Activated naive CD4-positive, alpha-beta T cell treated with anti-CD3 and anti-CD28 coated beads, Interleukin-2, amount 50 U/mL, for 24 hours (primary cell): Measurements from ENCODE around the gene SORD.

Source experiments
- H3K27ac Mint-ChIP-seq: one replicate; pipeline ENCODE4 v1.8.0; 2021; ENCODE audit warnings: mild to moderate bottlenecking, mixed read lengths
- H3K27me3 Mint-ChIP-seq: one replicate; pipeline ENCODE4 v1.8.0; 2021; ENCODE audit warnings: mixed read lengths
- H3K36me3 Mint-ChIP-seq: one replicate; pipeline ENCODE4 v1.8.0; 2021; ENCODE audit warnings: mixed read lengths
- H3K4me1 Mint-ChIP-seq: one replicate; pipeline ENCODE4 v1.8.0; 2021; ENCODE audit warnings: mixed read lengths
- H3K4me3 Mint-ChIP-seq: one replicate; pipeline ENCODE4 v1.8.0; 2021; ENCODE audit warnings: mild to moderate bottlenecking, mixed read lengths
- H3K9me3 Mint-ChIP-seq: one replicate; pipeline ENCODE4 v1.8.0; 2021; ENCODE audit warnings: mixed read lengths

Gene SORD

GRCh38 chr15:45114076-45114750 is 91.2 kb downstream of the SORD start, which contains the start of the genes DUOX2 and DUOXA2:
Gene DUOX2, minus strand, starts transcription at chr15:45114172. Its CDS starts 761 bp downstream, at chr15:45113411.
Gene DUOXA2, plus strand, starts transcription at chr15:45114326. Its CDS starts 280 bp downstream, at chr15:45114606.
- Mint-ChIP-seq H3K27ac (no peak within 1 kb of the TSS), H3K4me3 (peak within 1 kb of the TSS; percentile 71), H3K36me3 (no peaks in the 10 kb centered on the region), H3K4me1 (peaks cover 44% of the 10 kb centered on the region), H3K9me3 (no peaks in the 10 kb centered on the region), H3K27me3 (peaks cover 54% of the 10 kb centered on the region)

- peaks cover 52% of the 10 kb centered on the region for H3K27me3 Mint-ChIP-seq
- H3K36me3 Mint-ChIP-seq = no peaks in the 10 kb centered on the region
- no peaks in the 10 kb centered on the region for H3K9me3 Mint-ChIP-seq
- peaks cover 44% of the 10 kb centered on the region for H3K4me1 Mint-ChIP-seq
- H3K27ac Mint-ChIP-seq = no peak overlapping the region
- no peak overlapping the region for H3K4me3 Mint-ChIP-seq
Observed at GRCh38 chr15:45114751-45115085, 91.7 kb downstream of the SORD start.

GRCh38 chr15:45115312-45115820 is 92.4 kb downstream of the SORD start:
- H3K36me3 Mint-ChIP-seq = no peaks in the 10 kb centered on the region
- H3K27me3 Mint-ChIP-seq = peaks cover 46% of the 10 kb centered on the region
- H3K4me3 Mint-ChIP-seq = no peak overlapping the region
- no peak overlapping the region for H3K27ac Mint-ChIP-seq
- H3K4me1 Mint-ChIP-seq = peaks cover 44% of the 10 kb centered on the region
- H3K9me3 Mint-ChIP-seq = no peaks in the 10 kb centered on the region

- H3K4me3 Mint-ChIP-seq = peak overlapping the region; percentile 63
- peaks cover 44% of the 10 kb centered on the region for H3K4me1 Mint-ChIP-seq
- no peak overlapping the region for H3K27ac Mint-ChIP-seq
- no peaks in the 10 kb centered on the region for H3K9me3 Mint-ChIP-seq
- peaks cover 46% of the 10 kb centered on the region for H3K27me3 Mint-ChIP-seq
- H3K36me3 Mint-ChIP-seq = no peaks in the 10 kb centered on the region
Observed at GRCh38 chr15:45116006-45116481, 93.0 kb downstream of the SORD start.

GRCh38 chr15:45116482-45117307 is 93.7 kb downstream of the SORD start:
- Mint-ChIP-seq H3K36me3 (no peaks in the 10 kb centered on the region), H3K27me3 (peaks cover 47% of the 10 kb centered on the region), H3K4me1 (peaks cover 44% of the 10 kb centered on the region), H3K27ac (no peak overlapping the region), H3K9me3 (no peaks in the 10 kb centered on the region), H3K4me3 (peak overlapping the region; percentile 82)

GRCh38 chr15:45117308-45118130 is 94.5 kb downstream of the SORD start:
- Mint-ChIP-seq H3K4me1 (peaks cover 36% of the 10 kb centered on the region), H3K36me3 (no peaks in the 10 kb centered on the region), H3K27ac (no peak overlapping the region), H3K9me3 (no peaks in the 10 kb centered on the region), H3K4me3 (peak overlapping the region; percentile 82), H3K27me3 (peaks cover 41% of the 10 kb centered on the region)

- Mint-ChIP-seq H3K9me3 (no peaks in the 10 kb centered on the region), H3K4me1 (peaks cover 34% of the 10 kb centered on the region), H3K27me3 (peaks cover 42% of the 10 kb centered on the region), H3K36me3 (no peaks in the 10 kb centered on the region), H3K4me3 (peak overlapping the region; percentile 82), H3K27ac (no peak overlapping the region)
Observed at GRCh38 chr15:45118131-45118588, 95.2 kb downstream of the SORD start.

- Mint-ChIP-seq H3K36me3 (no peaks in the 10 kb centered on the region), H3K4me1 (peaks cover 27% of the 10 kb centered on the region), H3K27me3 (peaks cover 39% of the 10 kb centered on the region), H3K9me3 (no peaks in the 10 kb centered on the region), H3K27ac (no peak overlapping the region), H3K4me3 (no peak overlapping the region)
Observed at GRCh38 chr15:45118996-45119395, 96.0 kb downstream of the SORD start.

GRCh38 chr15:45120081-45120972 is 97.3 kb downstream of the SORD start:
- peaks cover 41% of the 10 kb centered on the region for H3K27me3 Mint-ChIP-seq
- H3K4me3 Mint-ChIP-seq = no peak overlapping the region
- H3K36me3 Mint-ChIP-seq = no peaks in the 10 kb centered on the region
- peaks cover 20% of the 10 kb centered on the region for H3K4me1 Mint-ChIP-seq
- no peaks in the 10 kb centered on the region for H3K9me3 Mint-ChIP-seq
- no peak overlapping the region for H3K27ac Mint-ChIP-seq

GRCh38 chr15:45121020-45121419 is 98.0 kb downstream of the SORD start:
- Mint-ChIP-seq H3K9me3 (no peaks in the 10 kb centered on the region), H3K27me3 (peaks cover 39% of the 10 kb centered on the region), H3K27ac (no peak overlapping the region), H3K4me3 (no peak overlapping the region), H3K36me3 (no peaks in the 10 kb centered on the region), H3K4me1 (peaks cover 20% of the 10 kb centered on the region)

- Mint-ChIP-seq H3K27me3 (peaks cover 37% of the 10 kb centered on the region), H3K27ac (no peak overlapping the region), H3K36me3 (no peaks in the 10 kb centered on the region), H3K4me1 (peaks cover 14% of the 10 kb centered on the region), H3K4me3 (no peak overlapping the region), H3K9me3 (no peaks in the 10 kb centered on the region)
Observed at GRCh38 chr15:45121706-45122417, 98.9 kb downstream of the SORD start.

- Mint-ChIP-seq H3K27me3 (peaks cover 36% of the 10 kb centered on the region), H3K36me3 (no peaks in the 10 kb centered on the region), H3K4me1 (peaks cover 7% of the 10 kb centered on the region), H3K9me3 (no peaks in the 10 kb centered on the region), H3K4me3 (no peak overlapping the region), H3K27ac (no peak overlapping the region)
Observed at GRCh38 chr15:45122719-45123118, 99.7 kb downstream of the SORD start.

GRCh38 chr15:45123397-45123796 is 100.4 kb downstream of the SORD start:
- Mint-ChIP-seq H3K27me3 (peaks cover 41% of the 10 kb centered on the region), H3K4me3 (no peak overlapping the region), H3K4me1 (peaks cover 2% of the 10 kb centered on the region), H3K9me3 (no peaks in the 10 kb centered on the region), H3K27ac (no peak overlapping the region), H3K36me3 (no peaks in the 10 kb centered on the region)
